NOMO-1 (cell line): ENCODE results near the gene CTNNA3.
A peak's percentile ranks its signal among the peaks of the same experiment; 100 is the strongest.
"Not testable (repeated sequence)": the region's sequence is repeated elsewhere in the genome, so short reads cannot be mapped to it uniquely, and the experiment has no call there.

Experiments used
- DNase-seq, 2 experiments: peaks; one replicate each; lab custom pipeline; 2025; ENCODE audit not compliant: unreplicated experiment in 2 of 2; lab: John Stamatoyannopoulos, UW

CTNNA3 gene

DNA sequence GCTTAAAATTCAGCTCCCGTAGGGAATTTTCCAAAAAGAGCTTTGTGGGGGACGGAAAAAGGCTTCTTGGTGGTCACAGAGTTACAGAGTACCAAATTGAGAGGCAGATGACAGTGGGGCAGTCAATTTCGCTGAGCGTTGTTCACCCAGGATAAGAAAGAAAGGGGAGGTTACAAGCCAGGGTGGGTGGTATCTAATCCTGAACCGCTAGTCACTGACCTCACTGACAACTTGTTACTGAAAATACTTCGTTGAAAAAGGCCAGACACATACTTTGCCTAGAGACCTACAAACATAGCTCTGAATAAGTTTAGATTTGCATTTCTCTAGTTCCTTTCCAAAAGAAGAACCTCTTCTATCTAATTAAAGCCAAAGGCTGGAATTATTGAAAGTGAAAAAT is at the start of gene CTNNA3:
TSS of gene CTNNA3 (minus strand) at position 167 of the 400 bp plus-strand sequence.
- DNase-seq: no peak

DNA sequence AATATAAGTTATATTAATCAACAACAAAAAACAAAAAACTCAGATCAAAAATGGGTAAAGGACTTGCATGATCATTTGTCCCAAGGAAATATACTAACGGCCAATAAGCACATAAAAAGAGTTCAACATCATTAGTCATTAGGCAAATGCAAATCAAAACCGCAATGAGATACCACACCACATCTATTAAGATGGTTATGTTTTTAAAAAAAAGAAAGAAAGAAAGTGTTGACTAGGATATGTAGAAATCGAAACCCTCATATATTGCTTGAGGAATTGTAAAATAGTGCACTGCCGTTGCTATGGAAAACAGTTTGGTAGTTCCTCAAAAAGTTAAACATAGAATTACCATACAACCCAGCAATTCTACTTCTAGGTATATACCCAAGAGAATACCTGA is 39.4 kb upstream of the CTNNA3 start:
- peak; percentile 27 to 89 for DNase-seq

DNA sequence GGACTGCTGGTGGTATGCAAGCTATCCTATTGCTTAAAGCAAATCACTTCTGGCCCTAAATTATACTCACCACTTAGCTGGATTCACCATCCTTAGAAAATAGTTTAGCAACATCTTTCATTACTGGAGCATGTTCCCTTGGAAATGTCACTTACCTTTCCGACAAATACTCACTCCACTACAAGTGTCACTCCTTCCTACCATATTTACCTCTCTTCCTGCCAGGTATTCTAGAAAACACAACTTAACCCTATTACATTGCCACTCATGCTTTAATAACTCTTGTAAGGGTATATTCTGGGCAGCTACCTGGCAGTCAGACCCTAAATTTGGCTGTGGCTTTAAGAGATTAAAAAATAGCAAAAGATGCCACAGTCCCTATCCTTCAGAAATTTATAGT is 37.5 kb upstream of the CTNNA3 start:
- no peak for DNase-seq

DNA sequence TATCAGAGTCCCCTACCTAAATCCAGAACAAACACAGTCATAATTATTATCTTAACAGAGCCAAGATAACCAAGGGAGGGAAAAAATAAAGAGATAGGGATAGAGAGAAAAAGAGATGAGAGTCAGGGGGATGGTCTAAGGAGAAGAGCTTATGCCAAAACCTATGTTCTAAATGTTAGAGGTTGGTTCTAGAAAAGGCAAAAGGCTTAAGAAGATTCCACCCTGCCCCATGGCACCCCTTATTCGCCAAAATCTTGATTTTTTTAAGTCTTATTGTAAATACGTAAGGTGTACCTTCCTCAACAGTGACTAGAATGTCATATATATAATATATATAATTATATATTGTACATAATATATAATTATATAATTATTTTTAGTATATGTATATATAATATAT is 29.6 kb upstream of the CTNNA3 start:
- DNase-seq: peak in 1 of 2 experiments; percentile 1

DNA sequence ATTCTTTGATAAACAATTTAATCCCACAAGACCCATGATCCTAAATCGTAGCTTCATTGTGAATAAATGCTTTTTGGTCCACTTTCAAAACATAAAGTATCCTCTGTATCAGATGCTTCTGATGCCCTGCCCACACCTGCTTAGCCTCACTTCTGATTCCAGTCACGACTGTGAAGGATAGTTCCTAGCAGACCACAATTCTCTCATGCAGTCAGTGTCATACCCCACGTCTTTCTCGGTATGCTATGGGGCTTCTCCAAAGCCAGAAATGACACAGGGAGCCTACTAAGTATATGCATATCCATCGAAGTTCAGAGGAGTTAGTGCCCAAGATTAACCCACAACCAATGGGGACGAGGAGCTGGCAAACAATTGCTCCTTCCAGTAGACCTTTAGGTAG is 27.6 kb upstream of the CTNNA3 start:
- DNase-seq: no peak

DNA sequence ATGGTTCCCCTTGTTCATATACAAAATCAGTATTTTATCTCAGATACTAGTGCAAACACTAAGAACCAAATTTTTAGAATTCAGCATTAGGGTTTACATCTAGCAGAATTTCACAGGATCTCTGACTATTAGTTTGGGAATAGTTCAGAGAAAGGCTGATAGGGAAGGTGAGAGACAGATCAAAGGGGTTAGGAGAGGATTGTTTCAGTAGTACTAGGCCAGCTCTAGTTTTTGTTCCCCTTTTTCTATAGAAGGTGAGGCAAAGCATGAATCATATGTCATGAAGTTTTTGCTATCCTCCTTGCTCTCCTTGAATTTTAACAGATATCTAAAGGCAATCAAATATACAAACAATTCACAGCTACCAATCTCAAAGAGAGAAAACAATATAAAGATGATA is 26.1 kb upstream of the CTNNA3 start:
- DNase-seq: peak; percentile 23 to 60

DNA sequence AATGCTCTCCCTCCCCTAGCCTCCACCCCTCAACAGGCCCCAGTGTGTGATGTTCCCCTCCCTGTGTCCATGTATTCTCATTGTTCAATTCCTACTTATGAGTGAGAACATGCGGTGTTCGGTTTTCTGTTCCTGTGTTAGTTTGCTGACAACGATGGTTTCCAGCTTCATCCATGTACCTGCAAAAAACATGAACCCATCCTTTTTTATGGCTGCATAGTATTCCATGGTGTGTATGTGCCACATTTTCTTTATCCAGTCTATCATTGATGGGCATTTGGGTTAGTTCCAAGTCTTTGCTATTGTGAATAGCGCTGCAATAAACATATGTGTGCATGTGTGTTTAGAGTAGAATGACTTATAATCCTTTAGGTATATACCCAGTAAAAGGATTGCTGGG is 20.5 kb upstream of the CTNNA3 start:
- not testable (repeated sequence) for DNase-seq

DNA sequence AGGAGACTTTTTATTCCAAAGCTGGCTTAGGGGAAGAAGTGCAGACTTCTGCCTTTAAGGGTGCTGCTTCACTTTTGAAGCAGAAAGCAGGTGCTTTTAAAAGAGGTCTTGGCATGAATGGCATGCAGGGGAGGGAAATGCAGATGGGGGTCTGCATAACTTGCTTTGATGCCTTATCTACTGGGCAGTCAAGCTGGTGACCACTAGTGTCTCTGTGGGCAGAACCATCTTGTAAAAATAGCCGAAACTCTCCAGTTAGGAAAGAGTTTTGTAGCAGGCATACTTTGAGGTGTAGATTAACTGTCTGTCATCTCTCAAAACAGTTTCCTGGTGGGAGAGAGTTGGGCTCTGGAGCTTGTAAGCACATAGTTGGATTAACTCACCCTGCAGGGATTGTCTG is 9.9 kb upstream of the CTNNA3 start:
- no peak for DNase-seq

DNA sequence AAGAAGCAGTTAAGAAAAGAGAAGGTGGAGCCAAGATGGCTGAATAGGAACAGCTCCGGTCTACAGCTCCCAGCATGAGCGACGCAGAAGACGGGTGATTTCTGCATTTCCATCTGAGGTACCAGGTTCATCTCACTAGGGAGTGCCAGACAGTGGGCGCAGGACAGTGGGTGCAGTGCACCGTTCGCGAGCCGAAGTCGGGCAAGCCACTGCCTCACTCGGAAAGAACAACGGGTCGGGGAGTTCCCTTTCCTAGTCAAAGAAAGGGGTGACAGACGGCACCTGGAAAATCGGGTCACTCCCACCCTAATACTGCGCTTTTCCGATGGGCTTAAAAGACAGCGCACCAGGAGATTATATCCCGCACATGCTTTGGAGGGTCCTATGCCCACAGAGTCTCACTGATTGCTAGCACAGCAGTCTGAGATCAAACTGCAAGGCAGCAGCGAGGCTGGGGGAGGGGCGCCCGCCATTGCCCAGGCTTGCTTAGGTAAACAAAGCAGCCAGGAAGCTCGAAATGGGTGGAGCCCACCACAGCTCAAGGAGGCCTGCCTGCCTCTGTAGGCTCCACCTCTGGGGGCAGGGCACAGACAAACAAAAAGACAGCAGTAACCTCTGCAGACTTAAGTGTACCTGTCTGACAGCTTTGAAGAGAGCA is 3.7 kb upstream of the CTNNA3 start:
- DNase-seq: not testable (repeated sequence)

DNA sequence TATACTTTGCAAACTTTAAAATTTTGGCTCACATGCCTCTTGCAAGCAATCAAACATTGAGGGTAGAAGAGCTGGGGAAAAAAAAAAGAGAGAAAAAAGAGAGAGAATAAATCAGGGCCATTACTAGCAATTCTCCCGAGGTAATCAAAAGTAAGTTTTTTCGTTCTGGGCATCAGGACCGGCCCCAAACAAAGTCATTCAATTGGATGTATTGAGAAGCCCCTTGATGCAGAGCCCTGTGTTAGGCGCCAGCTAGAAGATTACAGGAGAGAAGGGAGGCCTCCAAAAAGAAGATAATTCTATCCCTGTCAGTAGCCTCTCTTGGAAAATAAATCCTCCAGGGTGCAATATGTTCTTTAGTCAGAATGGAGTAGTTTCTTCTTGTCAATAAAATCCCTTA is 2.2 kb upstream of the CTNNA3 start:
- no peak for DNase-seq

DNA sequence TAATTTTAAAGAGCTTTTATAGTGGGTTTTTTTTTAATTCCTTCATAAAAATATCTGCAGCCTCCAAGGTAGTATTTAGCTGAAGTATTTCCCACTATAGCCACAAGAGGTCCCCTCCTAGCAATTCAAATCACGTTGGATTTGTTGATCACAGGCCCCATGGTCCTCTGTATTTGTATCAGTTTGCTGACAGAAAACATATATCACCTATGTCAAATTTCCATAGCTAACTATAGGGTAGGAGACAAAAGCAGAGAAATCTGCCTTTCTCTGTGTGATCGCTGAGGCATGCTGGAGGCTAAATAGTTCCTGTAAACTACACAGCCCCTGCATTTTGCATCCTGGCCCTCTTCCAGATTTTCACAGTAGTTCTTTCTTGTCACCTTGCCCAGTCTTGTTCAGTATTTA is 1.7 kb upstream of the CTNNA3 start:
- DNase-seq: peak; percentile 3 to 37

DNA sequence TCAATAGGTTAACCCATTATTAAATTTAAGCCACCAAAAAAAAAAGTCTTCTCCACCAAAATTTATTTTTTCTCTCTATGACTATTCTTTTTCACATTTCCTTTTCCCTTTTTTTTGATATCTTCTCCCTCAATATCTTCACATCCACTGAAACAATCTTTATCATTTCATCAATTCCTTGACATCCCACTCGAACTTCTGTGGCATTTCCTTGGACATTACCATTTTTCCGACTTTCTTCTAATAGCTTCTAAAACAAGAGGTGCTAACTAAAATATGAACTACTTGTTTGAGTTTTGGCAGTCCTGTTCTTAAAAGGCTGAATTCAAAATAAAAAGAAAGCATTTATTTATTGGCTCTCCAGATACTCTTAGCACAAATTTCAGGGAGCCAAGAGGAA is 684 bp upstream of the CTNNA3 start:
- DNase-seq: no peak

DNA sequence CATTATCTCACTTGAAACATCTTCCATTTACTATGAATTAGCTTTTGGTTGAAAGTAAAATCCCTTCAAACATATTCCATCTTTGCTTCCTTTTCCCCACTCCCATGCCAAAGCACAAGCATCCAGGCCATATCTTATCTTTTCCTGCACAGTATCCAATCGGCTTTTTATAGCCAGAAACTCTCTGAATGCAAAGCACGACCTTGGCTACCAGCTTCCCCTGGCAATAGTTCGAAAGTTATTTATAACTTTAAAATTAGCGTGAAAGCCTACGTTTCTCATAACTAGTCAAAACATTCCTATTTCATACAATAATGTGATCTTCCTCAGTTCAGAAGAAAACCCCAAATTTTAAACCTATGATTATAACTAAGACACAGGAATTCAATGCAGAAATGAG is 440 bp downstream of the CTNNA3 start:
- DNase-seq: no peak

DNA sequence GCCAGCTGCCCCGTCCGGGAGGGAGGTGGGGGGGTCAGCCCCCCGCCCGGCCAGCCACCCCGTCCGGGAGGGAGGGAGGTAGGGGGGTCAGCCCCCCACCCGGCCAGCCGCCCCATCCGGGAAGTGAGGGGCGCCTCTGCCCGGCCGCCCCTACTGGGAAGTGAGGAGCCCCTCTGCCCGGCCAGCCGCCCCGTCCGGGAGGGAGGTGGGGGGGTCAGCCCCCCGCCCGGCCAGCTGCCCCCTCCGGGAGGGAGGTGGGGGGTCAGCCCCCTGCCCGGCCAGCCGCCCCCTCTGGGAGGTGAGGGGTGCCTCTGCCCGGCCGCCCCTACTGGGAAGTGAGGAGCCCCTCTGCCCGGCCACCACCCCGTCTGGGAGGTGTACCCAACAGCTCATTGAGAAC is 4.1 kb downstream of the CTNNA3 start:
- not testable (repeated sequence) for DNase-seq

DNA sequence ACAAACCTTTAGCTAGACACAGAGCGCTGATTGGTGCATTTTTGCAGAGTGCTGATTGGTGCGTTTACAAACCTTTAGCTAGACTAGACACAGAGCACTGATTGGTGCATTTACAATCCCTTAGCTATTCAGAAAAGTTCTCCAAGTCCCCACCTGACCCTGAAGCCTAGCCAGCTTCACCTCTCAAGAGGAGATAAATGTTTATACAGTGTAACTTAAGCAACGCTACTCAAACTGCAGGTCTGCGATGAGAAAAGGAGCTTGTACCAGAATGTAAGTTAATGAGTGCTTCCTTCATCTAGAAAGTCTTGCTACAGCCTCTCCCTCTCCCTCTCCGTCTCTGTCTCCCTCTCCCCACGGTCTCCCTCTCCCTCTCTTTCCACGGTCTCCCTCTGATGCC is 5.5 kb downstream of the CTNNA3 start:
- DNase-seq: not testable (repeated sequence)

DNA sequence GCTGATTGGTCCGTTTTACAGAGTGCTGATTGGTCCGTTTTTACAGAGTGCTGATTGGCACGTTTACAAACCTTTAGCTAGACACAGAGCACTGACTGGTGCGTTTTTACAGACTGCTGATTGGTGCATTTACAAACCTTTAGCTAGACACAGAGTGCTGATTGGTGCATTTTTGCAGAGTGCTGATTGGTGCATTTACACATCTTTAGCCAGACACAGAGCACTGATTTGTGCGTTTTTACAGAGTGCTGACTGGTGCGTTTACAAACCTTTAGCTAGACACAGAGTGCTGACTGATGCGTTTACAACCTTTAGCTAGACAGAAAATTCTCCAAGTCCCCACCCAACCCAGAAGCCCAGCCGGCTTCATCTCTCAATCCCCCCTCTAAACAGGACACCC is 11.9 kb downstream of the CTNNA3 start:
- DNase-seq: not testable (repeated sequence)

DNA sequence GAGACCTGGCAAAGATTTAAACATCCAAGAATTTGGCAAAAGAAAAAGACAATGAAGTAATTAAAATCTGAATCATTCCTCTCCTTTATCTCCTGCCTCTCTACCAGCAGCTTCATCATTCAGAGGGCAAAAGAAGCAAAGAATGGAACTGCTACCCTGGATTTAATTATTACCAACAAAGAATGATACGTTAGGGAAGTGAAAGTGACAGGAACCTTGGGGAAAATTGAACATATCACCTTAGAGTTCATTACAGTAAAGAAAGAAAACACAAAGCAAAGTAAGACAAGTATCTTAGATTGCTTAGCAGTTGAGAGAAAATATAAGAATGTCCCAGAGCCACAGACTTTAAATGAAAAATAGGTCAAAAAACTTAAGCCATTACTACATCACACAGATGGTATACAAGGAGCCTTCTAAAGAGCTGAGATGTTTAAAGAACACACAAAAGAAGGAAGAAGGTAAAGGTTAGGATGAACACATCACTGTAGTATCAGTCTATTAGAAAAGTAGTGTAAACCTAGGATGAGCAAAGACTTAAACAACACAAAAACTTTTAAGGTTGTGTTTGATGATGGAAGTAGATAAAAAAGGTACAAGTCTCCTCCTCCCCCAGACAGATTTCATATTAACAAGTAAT is 17.5 kb downstream of the CTNNA3 start:
- DNase-seq: no peak

DNA sequence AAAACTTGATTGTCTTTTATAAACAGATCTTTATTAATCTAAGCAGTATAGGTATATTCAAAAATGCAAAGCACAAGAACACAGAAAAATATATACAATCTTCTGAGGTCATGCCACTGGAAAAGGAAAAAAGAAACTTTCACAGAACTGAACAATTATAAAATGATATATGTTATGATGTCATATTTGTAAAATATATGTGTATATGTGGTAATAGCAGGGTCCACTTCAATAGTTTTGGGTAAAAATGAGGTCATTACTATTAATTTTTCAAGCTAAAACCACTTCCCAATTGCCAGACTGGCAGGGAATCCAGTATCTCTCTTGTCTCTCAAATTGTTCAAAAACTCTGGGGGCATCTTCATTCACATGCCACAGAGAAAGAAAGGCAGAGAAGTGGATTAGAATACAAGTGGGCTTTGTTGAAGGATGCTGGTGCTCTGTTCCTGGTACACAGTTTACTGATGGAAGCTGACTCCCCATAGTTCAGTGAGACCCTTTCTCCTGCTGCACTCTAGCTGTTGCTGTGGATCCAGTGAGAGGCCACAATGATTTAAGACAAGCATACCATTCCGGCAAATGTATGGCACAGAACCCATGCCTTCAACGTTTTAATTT is 19.7 kb downstream of the CTNNA3 start:
- no peak for DNase-seq

DNA sequence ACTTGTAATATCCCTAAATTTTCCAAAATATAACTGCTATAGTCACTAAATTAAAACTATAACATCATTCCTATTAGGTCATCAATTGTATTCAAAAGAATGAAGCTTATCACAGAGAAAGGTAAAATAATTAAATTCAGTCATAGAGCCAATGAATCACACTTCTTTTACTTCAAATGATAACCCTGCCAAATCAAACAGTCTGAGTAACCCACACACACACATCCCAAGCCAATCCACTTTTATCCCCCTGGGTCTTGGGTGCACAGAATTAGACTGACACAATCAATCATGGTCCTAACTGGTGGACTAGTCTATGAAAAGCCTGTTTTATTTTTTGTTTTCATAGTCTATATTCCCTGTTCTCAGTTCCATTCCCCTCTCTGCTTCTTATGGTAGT is 25.6 kb downstream of the CTNNA3 start:
- DNase-seq: no peak

DNA sequence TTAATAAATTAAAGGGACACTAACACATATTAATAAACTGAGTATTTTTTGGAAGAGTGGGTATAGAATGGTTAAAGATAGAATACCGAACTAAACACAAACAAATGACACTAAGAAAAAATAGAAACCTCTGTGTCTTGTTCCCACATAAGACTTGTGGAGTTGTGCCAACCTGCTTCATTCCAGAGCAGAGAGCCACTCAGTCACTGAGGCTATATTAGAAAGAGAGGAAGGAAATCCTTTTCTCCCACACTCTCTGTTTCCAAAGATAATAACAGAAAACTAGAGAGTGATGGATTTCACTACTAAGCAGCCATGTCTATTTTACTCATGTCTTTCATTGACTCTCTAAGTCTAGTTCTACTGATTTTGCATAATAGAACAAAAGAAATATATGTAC is 26.0 kb downstream of the CTNNA3 start:
- DNase-seq: no peak

DNA sequence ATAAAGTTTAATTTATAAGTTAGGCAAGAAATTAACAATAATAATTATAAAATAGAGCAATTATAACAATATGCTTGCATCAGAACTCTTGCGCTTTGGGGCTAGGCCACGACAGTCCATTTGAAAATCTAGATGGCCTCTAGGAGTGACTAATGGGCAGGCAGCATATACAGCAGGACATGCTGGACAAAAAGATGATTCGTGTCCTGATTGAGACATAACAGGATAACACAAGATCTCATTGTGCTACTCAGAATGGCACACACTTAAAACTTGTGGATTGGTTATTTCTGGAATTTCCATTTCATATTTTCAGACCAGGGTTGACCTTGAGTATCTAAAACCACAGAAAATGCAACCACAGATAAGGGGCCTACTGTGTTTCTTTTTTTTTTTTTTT is 27.5 kb downstream of the CTNNA3 start:
- no peak for DNase-seq

DNA sequence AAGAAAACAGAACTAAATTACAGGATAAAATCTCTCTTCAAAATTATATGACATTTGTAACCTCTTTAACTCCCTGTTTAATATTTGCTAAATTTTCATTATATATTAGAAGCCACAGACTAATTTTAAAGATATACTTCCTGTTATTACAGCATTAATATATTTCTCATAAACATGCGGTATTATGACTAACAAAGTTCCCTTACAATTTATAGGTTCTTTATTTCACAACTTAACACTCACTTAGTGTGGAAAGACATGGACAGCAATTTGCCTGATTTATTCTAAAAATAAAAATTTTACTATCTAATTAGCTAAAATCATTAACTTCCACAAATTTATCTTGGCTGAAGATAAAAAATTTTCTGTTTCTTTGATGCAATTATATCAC is 29.0 kb downstream of the CTNNA3 start:
- no peak for DNase-seq
